H1 (cell line): ENCODE measurements around the gene RASL10B.

Source experiments
- EGR1 ChIP-seq: IDR thresholded peaks from 2 replicates; pipeline ENCODE4 v1.6.1; 2011; ENCODE audit warnings: low read depth, low read length, borderline replicate concordance
- JUND ChIP-seq: IDR thresholded peaks from 2 replicates; pipeline ENCODE4 v1.6.1; 2011; ENCODE audit warnings: mild to moderate bottlenecking, improper control_type of control experiment, low read length
- RAD21 ChIP-seq, 2 experiments: IDR thresholded peaks in 1 of 2; conservative IDR thresholded peaks in 1 of 2; 2 replicates each; pipeline ENCODE4 v1.6.1; 2011; ENCODE audit warnings: low read depth in 2 of 2, low read length in 2 of 2, improper control_type of control experiment in 1 of 2, inconsistent platforms in 1 of 2, mild to moderate bottlenecking in 1 of 2, moderate library complexity in 1 of 2
- SIRT6 ChIP-seq: IDR thresholded peaks from one replicate; pipeline ENCODE4 v1.7.1; 2012; ENCODE audit warnings: low read length, inconsistent platforms
- SP1 ChIP-seq: IDR thresholded peaks from 2 replicates; pipeline ENCODE4 v1.6.1; 2011; ENCODE audit warnings: low read depth, low read length
- TF ChIP-seq, protein P1 (sequence below): IDR thresholded peaks from 2 replicates; pipeline ENCODE4 v1.6.1; 2011; ENCODE audit warnings: low read length, improper control_type of control experiment

DNA sequence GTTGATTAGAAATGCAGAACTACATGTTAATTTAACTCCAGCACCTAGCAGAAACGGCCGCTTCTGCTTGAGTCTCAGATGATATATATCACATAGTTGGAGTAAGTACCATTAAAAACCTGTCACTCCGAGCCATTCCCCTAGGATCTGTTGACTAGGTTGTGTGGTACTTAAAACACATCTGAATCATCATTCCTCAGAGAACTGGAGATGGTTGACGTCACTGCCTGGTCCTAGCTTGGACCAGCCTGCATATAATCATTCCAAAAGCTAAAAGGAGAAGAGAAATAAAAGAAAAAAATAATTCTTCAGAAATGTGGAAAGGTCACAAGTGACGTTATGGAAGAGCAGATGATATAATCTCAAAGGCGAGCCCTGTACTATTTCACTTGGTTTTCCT, 31.3 kb upstream of the RASL10B start:
- TF ChIP-seq EGR1, result no peak
- TF ChIP-seq, protein P1, sequence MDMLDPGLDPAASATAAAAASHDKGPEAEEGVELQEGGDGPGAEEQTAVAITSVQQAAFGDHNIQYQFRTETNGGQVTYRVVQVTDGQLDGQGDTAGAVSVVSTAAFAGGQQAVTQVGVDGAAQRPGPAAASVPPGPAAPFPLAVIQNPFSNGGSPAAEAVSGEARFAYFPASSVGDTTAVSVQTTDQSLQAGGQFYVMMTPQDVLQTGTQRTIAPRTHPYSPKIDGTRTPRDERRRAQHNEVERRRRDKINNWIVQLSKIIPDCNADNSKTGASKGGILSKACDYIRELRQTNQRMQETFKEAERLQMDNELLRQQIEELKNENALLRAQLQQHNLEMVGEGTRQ, result no peak
- TF ChIP-seq JUND, result no peak
- TF ChIP-seq SIRT6, result no peak
- TF ChIP-seq SP1, result no peak
- no peak for TF ChIP-seq RAD21 (IDR thresholded peaks at IDR 0.05 in 1 of 2, conservative IDR thresholded peaks at IDR 0.05 in 1 of 2; ENCODE audit: low read depth in 2 of 2, low read length in 2 of 2)
